NCI-H774 (cell line): ENCODE measurements around the gene ITGA5.

ENCODE experiments used
- DNase-seq: peaks from one replicate; lab custom pipeline; 2025; lab: John Stamatoyannopoulos, UW

Gene ITGA5

GRCh38 chr12:54411391-54412241, 7.5 kb downstream of the ITGA5 start:
- DNase-seq, result no peak

DNA sequence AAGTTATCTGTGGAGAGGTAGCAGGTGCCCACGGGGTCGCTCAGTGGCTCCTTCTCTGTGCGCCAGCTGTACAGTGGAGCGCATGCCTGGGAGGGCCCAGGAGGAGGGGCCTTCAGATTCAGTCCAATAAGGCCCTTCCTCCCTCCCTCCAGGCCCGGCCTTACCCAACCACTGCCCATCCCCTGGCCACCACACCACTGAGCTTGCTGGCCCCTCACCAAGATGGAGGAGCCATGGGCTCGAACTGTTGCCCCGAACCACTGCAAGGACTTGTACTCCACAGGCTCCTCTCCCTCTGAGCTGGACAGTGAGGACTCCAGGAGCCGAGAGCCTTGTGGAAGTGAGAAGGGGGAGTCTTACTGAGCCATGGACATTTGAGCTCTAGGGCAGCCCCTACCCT, 9.8 kb downstream of the ITGA5 start:
- peak; percentile 24 for DNase-seq

DNA sequence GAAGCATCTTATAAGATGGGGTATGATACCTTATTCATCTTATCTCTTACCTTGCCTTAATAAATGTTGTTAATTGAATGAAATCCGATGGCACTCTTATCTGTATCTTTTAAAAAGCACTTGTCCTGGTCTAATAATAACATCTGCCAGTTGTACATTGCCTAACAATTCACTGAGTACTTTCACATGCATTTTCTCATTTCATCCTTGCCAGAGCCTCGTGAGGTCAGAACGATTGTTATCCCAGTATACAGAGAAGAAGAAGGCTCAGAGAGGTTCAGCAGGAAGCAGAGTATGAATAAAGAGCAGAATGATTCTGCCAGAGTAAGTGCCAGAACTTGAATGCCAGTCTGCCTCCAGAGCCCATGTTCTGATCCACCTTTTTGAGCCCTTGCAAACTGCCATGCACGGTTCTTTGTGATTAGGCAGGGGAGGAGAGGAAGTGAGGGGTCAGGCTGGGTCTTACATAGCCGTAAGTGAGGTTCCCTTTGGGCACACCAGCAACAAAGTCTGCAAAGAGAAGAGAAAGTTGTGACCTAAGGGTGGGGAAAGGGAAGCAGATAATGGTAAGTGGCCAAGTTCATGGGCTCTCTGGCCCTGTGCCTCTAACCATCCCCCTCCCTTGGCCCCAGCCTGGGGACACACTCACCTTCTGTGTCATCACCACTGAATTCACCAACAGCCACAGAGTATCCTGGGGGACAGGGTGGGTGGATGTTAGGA, 11.7 kb downstream of the ITGA5 start:
- no peak for DNase-seq

DNA sequence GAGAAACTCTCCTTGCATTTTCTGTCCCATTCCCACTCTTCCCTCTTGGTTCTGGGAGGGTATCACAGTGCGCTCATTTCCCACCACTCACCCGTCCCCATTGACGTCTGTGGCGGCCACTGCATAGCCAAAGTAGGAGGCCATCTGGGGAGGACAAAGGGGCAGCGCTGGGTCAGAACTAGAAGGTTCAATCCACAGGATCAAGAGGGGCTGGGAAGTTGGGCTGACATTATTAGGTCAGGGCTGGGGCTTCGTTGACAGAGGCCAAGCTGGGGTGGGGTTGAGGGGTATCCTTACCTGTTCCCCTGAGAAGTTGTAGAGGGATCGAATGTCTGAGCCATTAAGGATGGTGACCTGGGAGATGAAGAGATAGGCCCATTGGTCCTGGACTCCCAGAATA, 13.5 kb downstream of the ITGA5 start:
- DNase-seq, result no peak

- DNase-seq, result no peak
Measured at GRCh38 chr12:54405106-54405505, 14.0 kb downstream of the ITGA5 start.

GRCh38 chr12:54404061-54405004, 14.7 kb downstream of the ITGA5 start:
- DNase-seq, result peak; percentile 10

DNA sequence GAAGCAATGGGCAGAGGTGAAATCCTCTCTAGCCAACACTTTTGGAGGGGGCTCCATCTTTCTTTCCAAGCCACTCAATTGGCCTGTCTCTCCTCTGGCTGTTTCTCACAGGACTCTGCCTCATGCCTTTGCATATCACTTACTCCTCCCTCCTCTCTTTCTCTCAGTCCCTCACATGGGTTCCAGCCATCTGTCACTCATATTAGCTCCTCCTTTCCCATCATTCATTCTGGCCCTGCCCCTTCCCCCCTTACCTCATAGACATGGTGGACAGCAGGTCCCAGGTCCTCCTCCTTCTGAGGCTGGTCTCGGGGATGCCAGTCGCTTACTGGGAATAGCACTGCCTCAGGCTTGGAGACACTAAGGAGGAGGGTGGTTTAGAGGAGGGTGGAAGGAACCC, 17.9 kb downstream of the ITGA5 start:
- DNase-seq, result no peak

GRCh38 chr12:54398995-54399793, 19.9 kb downstream of the ITGA5 start:
- DNase-seq, result peak; percentile 71

DNA sequence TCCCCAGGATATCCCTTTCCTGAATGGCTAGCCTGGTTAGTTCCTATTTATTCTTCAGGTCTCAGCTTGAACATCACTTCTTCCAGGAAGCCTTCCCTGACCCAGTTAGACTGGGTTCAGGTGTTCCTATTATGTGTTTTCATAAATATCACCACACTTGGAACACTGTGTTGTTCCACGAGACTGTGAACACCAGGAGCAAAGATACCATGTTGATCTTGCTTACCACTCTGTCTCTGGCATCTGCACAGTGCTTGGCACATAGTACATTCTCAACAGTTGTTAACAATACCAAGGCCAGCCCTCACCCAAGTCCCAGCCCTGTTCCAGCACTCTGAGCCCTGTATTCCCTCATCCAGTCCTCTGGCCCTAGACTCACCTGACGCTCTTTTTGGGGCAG, 20.8 kb downstream of the ITGA5 start:
- no peak for DNase-seq

GRCh38 chr12:54397157-54397556, 21.9 kb downstream of the ITGA5 start:
- DNase-seq, result no peak

DNA sequence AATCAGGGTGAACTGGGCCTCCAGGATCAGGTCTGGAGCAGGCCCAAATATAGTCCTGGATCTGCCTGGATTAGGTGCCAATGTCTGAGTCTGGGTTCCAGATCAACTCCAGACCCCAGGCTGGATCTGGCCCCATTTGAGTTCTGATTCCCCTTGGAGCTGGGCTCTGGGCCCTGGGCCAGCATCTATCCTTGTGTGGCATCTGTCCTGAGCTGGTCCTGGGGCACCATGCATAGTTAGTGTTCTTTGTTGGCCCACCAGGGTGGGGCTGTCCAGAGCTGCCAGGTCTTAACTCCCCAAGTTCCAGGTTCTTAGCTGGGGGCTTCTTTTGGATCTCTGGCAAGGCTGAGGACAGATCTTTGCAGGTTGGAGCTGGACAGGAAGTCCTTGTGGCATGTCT, 23.5 kb downstream of the ITGA5 start:
- DNase-seq, result no peak

DNA sequence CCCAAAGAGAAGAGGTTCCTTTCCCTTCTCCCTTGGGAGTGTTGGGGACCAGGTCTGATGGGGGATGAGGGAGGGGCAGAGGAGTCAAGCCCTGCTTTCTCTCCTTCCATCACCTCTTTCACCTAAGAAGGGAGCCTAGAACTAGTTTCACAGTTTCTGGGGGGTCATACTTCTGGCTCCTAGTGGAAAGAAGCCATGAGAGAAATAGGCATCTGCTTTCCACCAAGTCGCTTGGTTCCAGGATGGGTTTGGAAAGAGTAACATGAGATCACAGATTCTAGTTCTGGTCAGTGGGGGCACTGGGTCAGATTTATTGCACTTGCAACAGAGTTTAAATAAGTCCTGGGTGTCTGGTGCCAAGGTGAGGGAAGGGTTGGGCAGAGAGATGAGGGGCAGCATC, 24.1 kb downstream of the ITGA5 start:
- DNase-seq, result no peak

GRCh38 chr12:54394281-54394719, 24.8 kb downstream of the ITGA5 start:
- DNase-seq, result peak; percentile 67

GRCh38 chr12:54393743-54394142, 25.3 kb downstream of the ITGA5 start:
- no peak for DNase-seq

GRCh38 chr12:54393207-54393609, 25.9 kb downstream of the ITGA5 start:
- no peak for DNase-seq

GRCh38 chr12:54392485-54393206, 26.4 kb downstream of the ITGA5 start:
- no peak for DNase-seq

- peak; percentile 51 for DNase-seq
Measured at GRCh38 chr12:54390668-54391551, 28.2 kb downstream of the ITGA5 start.

DNA sequence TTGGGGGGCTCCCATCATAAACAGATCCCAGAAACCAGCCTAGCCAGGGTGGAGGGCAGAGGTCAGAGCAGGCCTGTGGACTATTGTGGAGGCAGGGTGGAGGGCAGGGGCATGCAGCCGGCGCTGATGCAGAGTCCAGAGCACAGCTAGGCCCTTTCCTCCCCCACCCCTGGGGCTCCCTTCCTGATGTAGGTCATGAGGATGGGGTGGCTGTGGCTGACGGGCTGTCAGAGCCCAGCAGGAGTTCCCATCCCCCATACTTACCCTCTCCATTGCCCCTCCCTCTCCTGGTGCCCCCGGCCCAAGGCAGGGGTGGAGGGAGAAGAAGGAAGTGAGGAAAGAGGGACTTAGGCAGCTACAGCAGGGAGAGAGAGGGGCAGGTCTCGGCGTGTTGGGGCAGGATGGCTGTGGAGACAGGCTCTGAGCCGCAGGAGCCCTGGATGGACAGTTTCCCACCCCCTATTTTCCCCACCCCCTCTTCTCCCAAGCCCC, 28.8 kb downstream of the ITGA5 start:
- no peak for DNase-seq

DNA sequence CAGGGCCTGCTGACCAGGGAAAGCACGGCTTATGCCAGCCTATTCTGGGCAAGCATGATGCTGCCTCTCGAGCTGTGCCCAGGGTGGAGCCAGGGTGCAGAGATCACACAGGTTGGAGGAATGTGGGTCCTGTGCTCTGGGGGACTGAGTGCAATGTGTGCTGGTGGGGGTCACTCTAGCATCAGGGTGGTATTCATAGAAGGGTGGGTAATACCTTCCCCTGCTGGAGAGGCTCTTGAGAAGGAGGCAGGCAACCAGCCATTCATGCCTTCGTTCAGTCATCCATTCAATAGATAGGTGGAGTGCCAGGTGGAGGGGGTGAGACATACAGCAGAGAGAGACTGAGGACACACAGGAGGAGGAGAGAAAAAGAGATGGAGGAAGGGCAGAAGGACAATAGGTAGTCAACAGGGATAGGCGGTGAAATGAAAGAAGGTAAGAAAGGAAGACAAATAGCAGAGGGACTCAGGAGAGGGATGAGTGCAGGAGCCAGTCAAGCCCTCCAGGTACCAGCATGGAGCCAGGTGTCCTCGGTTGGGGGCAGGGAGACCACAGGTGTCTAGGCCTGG, 29.4 kb downstream of the ITGA5 start:
- DNase-seq, result no peak
